ENCODE results near the gene ELAVL1. TPM values are rescaled to one million over a fixed set of nuclear protein-coding genes. Genes with fewer than 3 reads are reported as not detected.

The ELAVL1 gene
- total and polyA plus RNA-seq, 9 of the 15 experiments (the other 6 are each of a cell fraction or from before 2014, with no cell fraction given) = 4.3 to 172 (median 69.2) TPM

GRCh38 chr19:7953576-7953975 lies 51.9 kb downstream of the ELAVL1 start:
- POLR2A ChIA-PET = interaction anchor here (4.1 kb wide), 1 partner anchor 10 kb away, joined by 26 read pairs; the partner anchor contains the start of gene TIMM44
- H3K27me3 ChIP-seq (ENCODE audit: control insufficient read depth in 2 of 2, insufficient read depth in 2 of 2, low read length in 2 of 2) = no peaks in the 10 kb centered on the region
- no peaks in the 10 kb centered on the region for H3K9me3 ChIP-seq (replicated peaks; ENCODE audit: control insufficient read depth, insufficient read depth, low read depth, low read length)
- CTCF ChIA-PET (ENCODE audit: low intra/inter-chr PET ratio) = no interaction called here
- no TSS peak for BruUV-seq (replicated peaks)
- in situ Hi-C loops (cut with MboI) (no loop called here), intact Hi-C loops (cut with micrococcal nuclease) (no loop called here)
- H2AFZ ChIP-seq (ENCODE audit: low read depth, low read length) = no peak overlapping the region
- ATAC-seq (no peak), DNase-seq (ENCODE audit: extremely low read depth in 1 of 4, low spot score in 3 of 4) (no peak), FAIRE-seq (no peak)
- no peak overlapping the region; a peak in 1 of 4 replicates for H3K9ac ChIP-seq (ENCODE audit: insufficient read depth in 1 of 2, low read depth in 2 of 2, low read length in 2 of 2)
- H3K36me3 ChIP-seq (ENCODE audit: control insufficient read depth, insufficient read depth, low read length) = peaks cover 14% of the 10 kb centered on the region; the same call in 1 of the 3 replicates
- WGBS (ENCODE audit: insufficient coverage, low coverage, missing lambda C conversion rate) = 56% methylated on average over 6 of the region's 7 CpGs
- no peaks in the 10 kb centered on the region for H3K79me2 ChIP-seq (ENCODE audit: control insufficient read depth, insufficient read depth, low read length)
- H3K4me2 ChIP-seq (ENCODE audit: insufficient read depth, low read length) = no peak overlapping the region
- peaks cover 7 to 26% of the 10 kb centered on the region in 2 experiments; a peak in 4 of 5 replicates for H3K4me1 ChIP-seq (replicated peaks in 1 of 2; ENCODE audit: control insufficient read depth in 2 of 2, insufficient read depth in 2 of 2, low read length in 2 of 2)
- H4K20me1 ChIP-seq (replicated peaks; ENCODE audit: control insufficient read depth, insufficient read depth, low read length) = no peaks in the 10 kb centered on the region
- TF ChIP-seq, protein P1, sequence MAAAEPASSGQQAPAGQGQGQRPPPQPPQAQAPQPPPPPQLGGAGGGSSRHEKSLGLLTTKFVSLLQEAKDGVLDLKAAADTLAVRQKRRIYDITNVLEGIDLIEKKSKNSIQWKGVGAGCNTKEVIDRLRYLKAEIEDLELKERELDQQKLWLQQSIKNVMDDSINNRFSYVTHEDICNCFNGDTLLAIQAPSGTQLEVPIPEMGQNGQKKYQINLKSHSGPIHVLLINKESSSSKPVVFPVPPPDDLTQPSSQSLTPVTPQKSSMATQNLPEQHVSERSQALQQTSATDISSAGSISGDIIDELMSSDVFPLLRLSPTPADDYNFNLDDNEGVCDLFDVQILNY (CRISPR knock-in tag; IDR thresholded peaks at IDR 0.05) = no peak
- TF ChIP-seq TCFL5 (CRISPR knock-in tag; conservative IDR thresholded peaks at IDR 0.05) = no peak
- no peak for TF ChIP-seq NFXL1 (CRISPR knock-in tag; IDR thresholded peaks at IDR 0.05)
- TF ChIP-seq KLF10 (CRISPR knock-in tag; IDR thresholded peaks at IDR 0.05) = no peak
- no peak for TF ChIP-seq ATF6 (CRISPR knock-in tag; IDR thresholded peaks at IDR 0.05)
- TF ChIP-seq CBX2 (IDR thresholded peaks at IDR 0.05; ENCODE audit: insufficient read depth, low read length, poor library complexity, severe bottlenecking) = no peak
- TF ChIP-seq ETV6 (IDR thresholded peaks at IDR 0.05; ENCODE audit: borderline replicate concordance in 1 of 2, low read depth in 2 of 2, low read length in 1 of 2) = no peak
- TF ChIP-seq ETV6 (CRISPR knock-in tag; IDR thresholded peaks at IDR 0.05; ENCODE audit: borderline replicate concordance) = no peak
- H3K27ac ChIP-seq (ENCODE audit: extremely low read depth, low read depth, low read length) = no peak overlapping the region
- H3K4me3 ChIP-seq = no peak overlapping the region
- H3K9me1 ChIP-seq (ENCODE audit: control insufficient read depth, insufficient read depth, low read length) = no peaks in the 10 kb centered on the region
